Thyroid gland (tissue), 4 donors: ENCODE data around the gene DRD2.

Experiments used
- CTCF ChIP-seq, 6 experiments: fragments of 200-600 bp in 3 of 6; fragments of 450-650 bp in 3 of 6; sonication (generic) in 3 of 6; IDR thresholded peaks; one replicate each; pipeline ENCODE4 v1.5.1; 2016 to 2019; ENCODE audit warnings: antibody characterized with exemption in 6 of 6, mild to moderate bottlenecking in 2 of 6, inconsistent platforms in 1 of 6, moderate library complexity in 1 of 6
- POLR2A ChIP-seq, 2 donors: fragments of 450-650 bp; IDR thresholded peaks; one replicate each; pipeline ENCODE4 v1.6.1; 2017; ENCODE audit warnings: antibody characterized with exemption in 2 of 2, mild to moderate bottlenecking in 2 of 2, moderate library complexity in 1 of 2

DNA sequence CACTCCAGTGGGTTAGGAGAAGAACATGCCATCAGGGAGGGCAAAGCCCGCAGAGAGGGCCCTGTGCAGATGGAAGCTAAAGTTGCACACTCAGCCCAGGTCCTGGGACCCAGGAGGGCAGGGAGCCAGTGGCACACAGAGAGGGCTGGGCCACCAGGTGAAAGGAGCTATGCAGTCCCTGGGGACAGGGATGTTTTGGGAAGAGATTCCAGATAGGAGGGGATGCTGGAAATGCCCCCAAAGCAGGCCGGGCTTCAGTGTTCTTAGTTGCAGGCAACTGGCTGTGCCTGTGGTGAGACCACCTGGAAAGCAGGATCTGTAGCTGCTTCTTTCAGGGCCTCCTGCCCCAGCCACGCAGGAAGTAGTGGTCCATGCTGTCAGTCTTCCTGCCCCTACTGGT lies 68.0 kb downstream of the DRD2 start:
- TF ChIP-seq CTCF (IDR thresholded peaks at IDR 0.05) (no peak), POLR2A (IDR thresholded peaks at IDR 0.05) (no peak)
